Body of pancreas (tissue), 4 donors: ENCODE measurements around the gene MON1B.

Experiments
- POLR2A ChIP-seq, 3 donors: fragments of 450-650 bp; IDR thresholded peaks; one replicate each; pipeline ENCODE4 v1.6.1; 2016; ENCODE audit warnings: antibody characterized with exemption in 3 of 3, mild to moderate bottlenecking in 2 of 3
- TF ChIP-seq, protein P1 (sequence below), 7 experiments: fragments of 450-650 bp in 4 of 7; fragments of 200-600 bp in 3 of 7; sonication (generic) in 3 of 7; IDR thresholded peaks; one replicate each; pipeline ENCODE4 v1.5.1; 2016 to 2019; ENCODE audit warnings: antibody characterized with exemption in 7 of 7

DNA sequence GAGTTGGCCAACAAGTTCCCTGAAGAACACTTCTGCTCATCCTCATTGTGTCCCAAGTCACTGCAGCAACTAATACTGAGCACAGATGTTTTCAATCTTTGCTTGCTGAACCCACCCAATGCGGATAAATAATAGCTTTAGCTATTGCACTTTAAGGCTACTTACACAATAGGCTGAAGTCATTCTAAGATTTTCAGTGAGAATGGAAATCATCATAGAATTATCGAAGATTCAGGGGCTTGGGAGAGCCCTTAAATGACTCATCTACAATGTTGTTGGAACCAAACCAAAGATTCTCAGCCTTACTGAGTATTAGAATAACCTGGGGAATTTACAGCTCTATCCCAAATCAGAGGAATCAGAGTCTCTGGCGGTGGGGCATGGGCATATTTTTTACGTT lies 59.4 kb downstream of the MON1B start:
- TF ChIP-seq, protein P1, sequence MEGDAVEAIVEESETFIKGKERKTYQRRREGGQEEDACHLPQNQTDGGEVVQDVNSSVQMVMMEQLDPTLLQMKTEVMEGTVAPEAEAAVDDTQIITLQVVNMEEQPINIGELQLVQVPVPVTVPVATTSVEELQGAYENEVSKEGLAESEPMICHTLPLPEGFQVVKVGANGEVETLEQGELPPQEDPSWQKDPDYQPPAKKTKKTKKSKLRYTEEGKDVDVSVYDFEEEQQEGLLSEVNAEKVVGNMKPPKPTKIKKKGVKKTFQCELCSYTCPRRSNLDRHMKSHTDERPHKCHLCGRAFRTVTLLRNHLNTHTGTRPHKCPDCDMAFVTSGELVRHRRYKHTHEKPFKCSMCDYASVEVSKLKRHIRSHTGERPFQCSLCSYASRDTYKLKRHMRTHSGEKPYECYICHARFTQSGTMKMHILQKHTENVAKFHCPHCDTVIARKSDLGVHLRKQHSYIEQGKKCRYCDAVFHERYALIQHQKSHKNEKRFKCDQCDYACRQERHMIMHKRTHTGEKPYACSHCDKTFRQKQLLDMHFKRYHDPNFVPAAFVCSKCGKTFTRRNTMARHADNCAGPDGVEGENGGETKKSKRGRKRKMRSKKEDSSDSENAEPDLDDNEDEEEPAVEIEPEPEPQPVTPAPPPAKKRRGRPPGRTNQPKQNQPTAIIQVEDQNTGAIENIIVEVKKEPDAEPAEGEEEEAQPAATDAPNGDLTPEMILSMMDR (IDR thresholded peaks at IDR 0.05), result no peak
- no peak for TF ChIP-seq POLR2A (IDR thresholded peaks at IDR 0.05)
